ENCODE results near the gene MBP.

GRCh38 chr18:76963936-76964335 is 168.6 kb downstream of the MBP start:
- TF ChIP-seq CTCF (conservative IDR thresholded peaks at IDR 0.05; ENCODE audit: low read length) (no peak), EZH2phosphoT487 (IDR thresholded peaks at IDR 0.05; ENCODE audit: borderline replicate concordance, low read depth, low read length) (no peak)

All from OCI-LY7 (cell line).